ENCODE measurements around the gene RSPH3. TPM values are rescaled to one million over a fixed set of nuclear protein-coding genes. Genes with fewer than 3 reads are reported as not detected.

The RSPH3 gene
- polyA plus RNA-seq, 1 donor (not counting 4 experiments of a cell fraction or from before 2014, with no cell fraction given), result 4.4 TPM

GRCh38 chr6:158923805-158924498 is 76.0 kb downstream of the RSPH3 start:
- Histone ChIP-seq H3K9me3 (ENCODE audit: control insufficient read depth, low read depth, low read length) (no peaks in the 10 kb centered on the region), H3K9me1 (ENCODE audit: control insufficient read depth, extremely low read depth, insufficient read depth, low read length) (no peaks in the 10 kb centered on the region), H3K36me3 (ENCODE audit: control insufficient read depth in 2 of 2, extremely low read depth in 1 of 2, insufficient read depth in 2 of 2, low read length in 2 of 2) (no peaks in the 10 kb centered on the region), H2AFZ (ENCODE audit: control insufficient read depth, low read length) (no peak overlapping the region), H4K20me1 (ENCODE audit: control insufficient read depth, extremely low read depth, insufficient read depth, low read length) (no peaks in the 10 kb centered on the region), H3K27me3 (ENCODE audit: control insufficient read depth, extremely low read depth, insufficient read depth, low read length) (no peaks in the 10 kb centered on the region), H3K27ac (ENCODE audit: control insufficient read depth, insufficient read depth, low read length) (no peak overlapping the region), H3K4me1 (ENCODE audit: control insufficient read depth, extremely low read depth, insufficient read depth, low read length) (peaks cover 6% of the 10 kb centered on the region), H3K79me2 (ENCODE audit: control insufficient read depth, insufficient read depth, low read length) (no peaks in the 10 kb centered on the region), H3K9ac (ENCODE audit: control insufficient read depth, extremely low read depth, insufficient read depth, low read length) (no peak overlapping the region), H3K4me3 (ENCODE audit: control insufficient read depth in 2 of 3, extremely low read depth in 1 of 3, insufficient read depth in 2 of 3, low read depth in 1 of 3, low read length in 3 of 3) (no peak overlapping the region), H3K4me2 (ENCODE audit: control insufficient read depth, extremely low read depth, insufficient read depth, low read depth, low read length) (no peak overlapping the region)
- TF ChIP-seq EZH2 (IDR thresholded peaks at IDR 0.05; ENCODE audit: low read length), result no peak
- no peak for DNase-seq (ENCODE audit: low read depth, low spot score)
- FAIRE-seq, result peak; percentile 46
- dilution Hi-C loops (cut with MboI; ENCODE audit: extremely low pct_ligation_motif_present, low sequenced_read_pairs), result no loop called here

Small RNA genes within 50 kb of the gene (small RNA-seq; reads per million reads assigned to genes)
- gene RNU6-293P (ENCODE audit: insufficient read length in 3 of 3, low read depth in 3 of 3, low replicate concordance in 1 of 3), result 0 to 0.25 (median 0) reads per million in 3 experiments

Other genes with a start within 250 kb of the RSPH3 start
- gene EZR, start 180.8 kb downstream of the RSPH3 start, polyA plus RNA-seq, result 261 to 315 TPM (median 277 TPM) in 3 replicates
- 0.08 to 0.21 TPM (median 0.18 TPM) in 3 replicates for gene TAGAP, start 44.8 kb upstream of the RSPH3 start, polyA plus RNA-seq
- gene FNDC1, start 169.2 kb upstream of the RSPH3 start, polyA plus RNA-seq, result 0.06 TPM in 1 of 3 replicates, not detected in the others

Data from keratinocyte (primary cell).